Measurements from ENCODE around the gene ZNF106.

ZNF106 gene

DNA sequence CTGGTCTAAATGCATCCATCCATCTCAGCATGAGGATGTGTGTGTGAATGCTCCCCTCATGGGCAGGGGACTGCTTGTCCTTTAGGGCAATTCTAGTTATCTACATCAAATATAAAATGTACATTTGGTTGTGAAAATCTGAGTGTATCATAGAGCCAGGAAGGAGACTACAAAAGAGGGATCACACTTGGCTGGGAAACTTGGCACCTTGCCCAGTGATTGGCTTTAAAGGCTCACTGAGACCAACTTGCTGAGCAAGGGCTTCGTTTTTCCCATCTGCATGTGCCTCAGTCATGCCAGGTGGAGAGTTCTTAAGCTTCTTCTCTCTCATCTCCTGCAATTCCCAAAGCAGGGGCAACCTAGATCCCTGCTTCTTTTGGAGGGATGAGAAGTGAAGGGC is 126.4 kb downstream of the ZNF106 start:
- Histone ChIP-seq H3K4me3 (no peak overlapping the region), H3K36me3 (ENCODE audit: insufficient read depth, low read length) (no peaks in the 10 kb centered on the region), H3K9me3 (ENCODE audit: low read depth, low read length) (no peaks in the 10 kb centered on the region), H3K9ac (ENCODE audit: insufficient read length) (no peak overlapping the region), H3K27ac (no peak overlapping the region)
- TF ChIP-seq FOXP2 (optimal IDR thresholded peaks at IDR 0.05; ENCODE audit: control extremely low read depth, extremely low read length, insufficient read depth) (no peak), POLR2AphosphoS5 (IDR thresholded peaks at IDR 0.05; ENCODE audit: borderline replicate concordance, low read depth, low read length) (no peak), EZH2 (IDR thresholded peaks at IDR 0.05) (no peak)
- DNase-seq (ENCODE audit: low read depth, low spot score): peak; percentile 16

DNA sequence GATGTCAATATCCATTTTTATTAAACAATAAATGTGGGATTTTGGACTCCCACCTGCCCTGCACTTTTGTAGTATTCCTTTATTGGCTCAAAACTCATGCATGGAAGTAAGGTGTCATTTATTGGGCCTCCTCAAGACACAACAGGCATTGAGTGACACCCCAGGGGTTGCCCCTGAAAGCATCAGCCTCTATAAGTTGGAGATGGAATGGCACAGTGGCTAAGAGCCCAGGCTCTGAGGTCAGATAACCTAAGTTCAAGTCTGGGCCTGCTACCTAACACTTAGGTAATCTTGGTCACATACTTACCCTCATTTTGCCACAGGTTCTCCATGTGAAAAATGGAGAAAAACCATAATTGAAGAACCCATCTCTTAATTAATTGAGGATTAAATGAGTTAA is 127.0 kb downstream of the ZNF106 start:
- Histone ChIP-seq H3K9ac (ENCODE audit: insufficient read length) (no peak overlapping the region), H3K9me3 (ENCODE audit: low read depth, low read length) (no peaks in the 10 kb centered on the region), H3K4me3 (no peak overlapping the region), H3K27ac (no peak overlapping the region), H3K36me3 (ENCODE audit: insufficient read depth, low read length) (no peaks in the 10 kb centered on the region)
- DNase-seq (ENCODE audit: low read depth, low spot score): no peak
- TF ChIP-seq FOXP2 (optimal IDR thresholded peaks at IDR 0.05; ENCODE audit: control extremely low read depth, extremely low read length, insufficient read depth) (no peak), POLR2AphosphoS5 (IDR thresholded peaks at IDR 0.05; ENCODE audit: borderline replicate concordance, low read depth, low read length) (no peak), EZH2 (IDR thresholded peaks at IDR 0.05) (no peak)

DNA sequence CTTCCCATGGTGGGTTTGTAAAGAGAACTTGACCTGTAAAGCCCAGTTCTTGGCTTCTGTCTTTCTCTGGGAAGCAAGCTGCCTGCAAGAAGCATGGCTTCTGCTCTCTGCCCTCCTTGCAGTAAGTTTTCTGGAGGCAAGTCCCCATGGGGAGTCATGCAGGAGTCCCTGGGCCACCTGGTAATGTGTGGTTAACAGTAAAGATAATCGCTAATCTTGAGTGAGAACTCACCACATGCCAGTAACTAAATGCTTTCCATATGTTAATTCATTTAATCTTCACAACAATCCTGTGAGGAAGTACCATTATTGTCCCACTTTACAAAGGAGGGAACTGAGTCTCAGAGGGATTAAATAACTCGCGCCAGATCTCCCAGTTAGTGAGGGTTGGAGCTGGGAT is 127.5 kb downstream of the ZNF106 start:
- Histone ChIP-seq H3K9me3 (ENCODE audit: low read depth, low read length) (no peaks in the 10 kb centered on the region), H3K4me3 (no peak overlapping the region), H3K36me3 (ENCODE audit: insufficient read depth, low read length) (no peaks in the 10 kb centered on the region), H3K27ac (no peak overlapping the region), H3K9ac (ENCODE audit: insufficient read length) (no peak overlapping the region)
- no peak for TF ChIP-seq EZH2 (IDR thresholded peaks at IDR 0.05)
- TF ChIP-seq POLR2AphosphoS5 (IDR thresholded peaks at IDR 0.05; ENCODE audit: borderline replicate concordance, low read depth, low read length): no peak
- TF ChIP-seq FOXP2 (optimal IDR thresholded peaks at IDR 0.05; ENCODE audit: control extremely low read depth, extremely low read length, insufficient read depth): no peak
- no peak for DNase-seq (ENCODE audit: low read depth, low spot score)
